Measurements from ENCODE around the gene FAM13A. TPM values are rescaled to one million over a fixed set of nuclear protein-coding genes. Genes with fewer than 3 reads are reported as not detected.
A peak's percentile ranks its signal among the peaks of the same experiment; 100 is the strongest.

Gene FAM13A
- total and polyA plus RNA-seq, 2 of the 13 experiments (the other 11 are each of a cell fraction or from before 2014, with no cell fraction given), result 1.2 to 36.2 TPM

GRCh38 chr4:88820698-88821415 lies 236.1 kb downstream of the FAM13A start (continued):
- TF ChIP-seq, protein P1, sequence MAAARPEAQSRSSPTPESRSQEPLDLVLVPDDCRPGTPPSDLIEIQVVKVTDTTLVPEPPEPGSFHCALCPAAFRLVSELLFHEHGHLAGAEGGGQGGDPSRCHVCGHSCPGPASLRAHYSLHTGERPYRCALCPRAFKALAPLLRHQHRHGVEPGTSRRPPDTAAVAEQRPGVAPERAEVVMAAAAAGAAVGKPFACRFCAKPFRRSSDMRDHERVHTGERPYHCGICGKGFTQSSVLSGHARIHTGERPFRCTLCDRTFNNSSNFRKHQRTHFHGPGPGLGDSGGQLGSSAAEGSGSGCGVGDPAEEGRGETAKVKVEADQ (CRISPR knock-in tag; IDR thresholded peaks at IDR 0.05; ENCODE audit: borderline replicate concordance), result no peak
- TF ChIP-seq, protein P2, sequence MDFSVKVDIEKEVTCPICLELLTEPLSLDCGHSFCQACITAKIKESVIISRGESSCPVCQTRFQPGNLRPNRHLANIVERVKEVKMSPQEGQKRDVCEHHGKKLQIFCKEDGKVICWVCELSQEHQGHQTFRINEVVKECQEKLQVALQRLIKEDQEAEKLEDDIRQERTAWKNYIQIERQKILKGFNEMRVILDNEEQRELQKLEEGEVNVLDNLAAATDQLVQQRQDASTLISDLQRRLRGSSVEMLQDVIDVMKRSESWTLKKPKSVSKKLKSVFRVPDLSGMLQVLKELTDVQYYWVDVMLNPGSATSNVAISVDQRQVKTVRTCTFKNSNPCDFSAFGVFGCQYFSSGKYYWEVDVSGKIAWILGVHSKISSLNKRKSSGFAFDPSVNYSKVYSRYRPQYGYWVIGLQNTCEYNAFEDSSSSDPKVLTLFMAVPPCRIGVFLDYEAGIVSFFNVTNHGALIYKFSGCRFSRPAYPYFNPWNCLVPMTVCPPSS (IDR thresholded peaks at IDR 0.05), result no peak
- no peak for TF ChIP-seq CREB1 (IDR thresholded peaks at IDR 0.05)
- peak; percentile 27; the same call in 1 of the 2 replicates for TF ChIP-seq CREB1 (CRISPR knock-in tag; IDR thresholded peaks at IDR 0.05)

DNA sequence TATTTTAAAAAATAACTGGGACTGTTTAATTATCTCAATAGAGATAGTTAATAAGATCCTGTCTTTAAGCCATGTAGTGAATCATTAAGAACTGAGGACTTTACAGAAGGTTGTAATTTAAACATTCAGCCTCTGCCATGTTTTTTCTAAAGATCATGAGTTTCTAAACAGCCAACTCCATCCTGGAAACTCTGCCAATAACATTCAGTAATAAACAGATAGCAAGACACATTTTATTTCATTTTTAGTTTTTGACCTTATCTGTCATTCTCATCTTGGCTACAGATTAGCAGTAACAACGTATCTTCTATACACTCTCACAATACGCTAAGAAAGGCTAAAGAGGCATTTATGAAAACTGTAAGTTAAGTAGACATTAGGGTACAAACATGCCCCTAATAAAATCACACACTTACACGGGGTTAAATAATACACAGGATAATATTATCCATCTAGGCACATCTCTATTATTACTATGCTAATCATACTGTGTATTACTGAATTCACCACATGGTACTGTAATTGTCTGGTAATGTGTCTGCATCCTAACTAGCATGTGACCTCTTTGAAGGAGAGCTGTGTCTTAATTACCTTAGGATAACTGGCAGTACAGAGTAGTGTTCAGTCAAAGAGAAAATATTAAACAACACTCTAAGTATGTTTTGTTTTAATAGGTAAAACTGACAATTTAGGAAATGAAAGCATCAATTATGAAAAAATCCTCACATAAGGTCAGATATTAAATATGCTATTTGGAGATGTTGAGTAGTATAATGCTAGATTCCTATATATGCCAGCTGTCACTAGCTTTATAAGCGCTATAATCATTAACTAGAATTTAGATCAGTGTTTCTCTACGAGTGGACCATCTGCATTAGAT lies 236.9 kb downstream of the FAM13A start:
- peak overlapping the region; percentile 89 for H3K4me2 ChIP-seq (ENCODE audit: low read depth, low read length)
- FAIRE-seq (no peak), ATAC-seq (no peak), DNase-seq (ENCODE audit: low spot score) (no peak)
- H3K9ac ChIP-seq (ENCODE audit: insufficient read depth, low read depth, low read length), result peak overlapping the region; percentile 65; the same call in 1 of the 2 replicates
- ChIA-PET CTCF (ENCODE audit: low intra/inter-chr PET ratio, low total read pairs) (interaction anchor here (1.6 to 5.5 kb wide), 2 partner anchors 204 to 291 kb away, joined by 4 to 78 read pairs; partner anchors contain the start of gene TIGD2), POLR2A (no interaction called here)
- H3K9me3 ChIP-seq (ENCODE audit: low read length), result no peaks in the 10 kb centered on the region
- peak overlapping the region; percentile 60 to 78 (median 76); a peak in 5 of 6 replicates for H3K4me3 ChIP-seq (replicated peaks in 1 of 3; ENCODE audit: insufficient read depth in 1 of 3, low read depth in 2 of 3, low read length in 3 of 3)
- H3K36me3 ChIP-seq (replicated peaks in 1 of 2; ENCODE audit: control insufficient read depth in 1 of 2, insufficient read depth in 2 of 2, low read length in 2 of 2), result no peaks in the 10 kb centered on the region
- H3K79me2 ChIP-seq (ENCODE audit: insufficient read depth, low read length), result peaks cover 75% of the 10 kb centered on the region
- intact Hi-C loops (cut with micrococcal nuclease; ENCODE audit: unreplicated experiment), result loop anchor here (2.0 to 5.0 kb wide), 2 partner anchors 67 to 292 kb away; partner anchors contain the start of gene TIGD2
- WGBS (ENCODE audit: low lambda C conversion rate), result 57% methylated on average over 5 of the region's 5 CpGs
- no peak overlapping the region for H3K27ac ChIP-seq (ENCODE audit: extremely low read length, insufficient read depth, low read length)
- H4K20me1 ChIP-seq (ENCODE audit: insufficient read depth, low read length), result peaks cover 45% of the 10 kb centered on the region
- TF ChIP-seq ZNF44 (CRISPR knock-in tag; IDR thresholded peaks at IDR 0.05) (no peak), SNAPC4 (CRISPR knock-in tag; IDR thresholded peaks at IDR 0.05) (no peak), SAP130 (CRISPR knock-in tag; IDR thresholded peaks at IDR 0.05; ENCODE audit: low read depth) (0 out of 2 replicates have a peak, but pooled peaks have one; percentile 20), KDM5B (CRISPR knock-in tag; IDR thresholded peaks at IDR 0.05; ENCODE audit: borderline replicate concordance) (no peak)
- BruUV-seq (replicated peaks), result no TSS peak
- in situ Hi-C loops (cut with HindIII; ENCODE audit: extremely low pct_ligation_motif_present, low pct_unique_long_range_greater_than_20kb), result loop anchor here (5.0 to 25.0 kb wide), 2 partner anchors 202 to 283 kb away; no protein-coding TSS in a partner anchor
- H3K4me1 ChIP-seq (ENCODE audit: insufficient read depth, low read length), result peaks cover 68% of the 10 kb centered on the region
- H2AFZ ChIP-seq (ENCODE audit: low read length), result no peak overlapping the region
- H3K27me3 ChIP-seq (ENCODE audit: control insufficient read depth in 1 of 2, insufficient read depth in 2 of 2, low read length in 2 of 2), result no peaks in the 10 kb centered on the region; a peak in 1 of 5 replicates
